Stimulated activated CD4-positive, alpha-beta T cell treated with anti-CD3 and anti-CD28 coated beads, TNF-alpha, amount 100 ng/mL, for 48 hours (primary cell): ENCODE data around the gene SORBS1.

Experiments used
- DNase-seq, 3 donors: peaks; one replicate each; pipeline ENCODE4 v3.0.0-alpha.2; 2020; ENCODE audit warnings: low read depth in 3 of 3

Gene SORBS1

GRCh38 chr10:95462740-95463667 is 98.2 kb downstream of the SORBS1 start:
- DNase-seq, result no peak

- no peak for DNase-seq
Observed at GRCh38 chr10:95461611-95462010, 99.6 kb downstream of the SORBS1 start.

- DNase-seq, result no peak
Observed at GRCh38 chr10:95459446-95460045, 101.6 kb downstream of the SORBS1 start.

GRCh38 chr10:95458871-95459270 is 102.3 kb downstream of the SORBS1 start:
- no peak for DNase-seq

GRCh38 chr10:95458014-95458413 is 103.2 kb downstream of the SORBS1 start:
- DNase-seq, result no peak

GRCh38 chr10:95457319-95457886 is 103.8 kb downstream of the SORBS1 start:
- DNase-seq, result no peak

GRCh38 chr10:95456516-95456915 is 104.7 kb downstream of the SORBS1 start:
- DNase-seq, result no peak

- DNase-seq, result no peak
Observed at GRCh38 chr10:95454940-95455339, 106.2 kb downstream of the SORBS1 start.

- no peak for DNase-seq
Observed at GRCh38 chr10:95454356-95454755, 106.8 kb downstream of the SORBS1 start.

GRCh38 chr10:95451568-95452524 is 109.3 kb downstream of the SORBS1 start:
- no peak for DNase-seq

- DNase-seq, result no peak
Observed at GRCh38 chr10:95451150-95451549, 110.0 kb downstream of the SORBS1 start.

GRCh38 chr10:95450188-95450587 is 111.0 kb downstream of the SORBS1 start:
- DNase-seq, result no peak

GRCh38 chr10:95447685-95448084 is 113.5 kb downstream of the SORBS1 start:
- no peak for DNase-seq

- peak in 2 of 3 donors; percentile 8 to 11 for DNase-seq
Observed at GRCh38 chr10:95445837-95446486, 115.2 kb downstream of the SORBS1 start.

GRCh38 chr10:95445223-95445836 is 115.8 kb downstream of the SORBS1 start:
- DNase-seq, result no peak

- DNase-seq, result no peak
Observed at GRCh38 chr10:95444792-95445191, 116.4 kb downstream of the SORBS1 start.

- DNase-seq, result no peak
Observed at GRCh38 chr10:95443636-95444035, 117.5 kb downstream of the SORBS1 start.

- no peak for DNase-seq
Observed at GRCh38 chr10:95442341-95442740, 118.8 kb downstream of the SORBS1 start.

GRCh38 chr10:95441547-95441923 is 119.6 kb downstream of the SORBS1 start:
- DNase-seq, result no peak

GRCh38 chr10:95440756-95441546 is 120.2 kb downstream of the SORBS1 start:
- DNase-seq, result no peak
